HL-60 (cell line): ENCODE results near the gene DHRS7B.

Experiments used
- DNase-seq, 2 experiments: peaks; one replicate each; pipeline ENCODE4 v3.0.0-alpha.2; 2010 to 2020; ENCODE audit warnings: low read depth in 1 of 2, low spot score in 1 of 2
- H3K27ac ChIP-seq: fragments of 250-450 bp; sonication (Bioruptor Pico); replicated peaks from 2 replicates; pipeline ENCODE4 v1.5.1; 2020; ENCODE audit warnings: mild to moderate bottlenecking, moderate library complexity
- H3K27me3 ChIP-seq: fragments of 250-450 bp; sonication (Bioruptor Pico); 2 replicates; pipeline ENCODE4 v1.5.1; 2021; ENCODE audit warnings: mild to moderate bottlenecking, moderate library complexity; ENCODE audit not compliant: insufficient read depth, poor library complexity, severe bottlenecking
- H3K4me3 ChIP-seq: replicated peaks from 2 replicates; pipeline ENCODE4 v1.5.1; 2011; ENCODE audit warnings: mild to moderate bottlenecking, control low read depth, low read length; ENCODE audit not compliant: insufficient read depth
- GABPA ChIP-seq: IDR thresholded peaks from 2 replicates; pipeline ENCODE4 v1.6.1; 2012; ENCODE audit warnings: low read depth
- POLR2AphosphoS5 ChIP-seq: IDR thresholded peaks from 2 replicates; pipeline ENCODE4 v1.6.1; 2012; ENCODE audit warnings: low read depth
- SPI1 ChIP-seq: IDR thresholded peaks from 2 replicates; pipeline ENCODE4 v1.6.1; 2012; ENCODE audit warnings: low read depth, mild to moderate bottlenecking, borderline replicate concordance
- TF ChIP-seq, protein P1 (sequence below): IDR thresholded peaks from 2 replicates; pipeline ENCODE4 v1.6.1; 2012; ENCODE audit warnings: low read depth; ENCODE audit not compliant: insufficient replicate concordance
- TF ChIP-seq, protein P2 (sequence below): IDR thresholded peaks from one replicate; pipeline ENCODE4 v1.5.1; 2011; ENCODE audit warnings: low read length, control low read depth, inconsistent platforms; ENCODE audit not compliant: insufficient read depth

DHRS7B gene

DNA sequence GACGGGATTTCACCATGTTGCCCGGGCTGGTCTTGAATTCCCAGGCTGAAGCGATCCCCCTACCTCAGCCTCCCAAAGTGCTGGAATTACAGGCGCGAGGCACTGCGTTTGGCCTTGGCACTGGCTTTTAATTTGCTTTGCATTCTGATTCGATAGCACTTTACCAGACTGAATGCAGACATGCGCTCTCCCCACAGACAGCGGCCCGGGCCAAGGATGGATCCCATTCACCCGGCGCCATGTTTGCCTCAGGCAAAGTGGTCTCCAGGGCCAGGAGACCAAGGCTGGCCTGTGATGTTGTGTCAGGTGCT is 41.7 kb downstream of the DHRS7B start:
- TF ChIP-seq, protein P1, sequence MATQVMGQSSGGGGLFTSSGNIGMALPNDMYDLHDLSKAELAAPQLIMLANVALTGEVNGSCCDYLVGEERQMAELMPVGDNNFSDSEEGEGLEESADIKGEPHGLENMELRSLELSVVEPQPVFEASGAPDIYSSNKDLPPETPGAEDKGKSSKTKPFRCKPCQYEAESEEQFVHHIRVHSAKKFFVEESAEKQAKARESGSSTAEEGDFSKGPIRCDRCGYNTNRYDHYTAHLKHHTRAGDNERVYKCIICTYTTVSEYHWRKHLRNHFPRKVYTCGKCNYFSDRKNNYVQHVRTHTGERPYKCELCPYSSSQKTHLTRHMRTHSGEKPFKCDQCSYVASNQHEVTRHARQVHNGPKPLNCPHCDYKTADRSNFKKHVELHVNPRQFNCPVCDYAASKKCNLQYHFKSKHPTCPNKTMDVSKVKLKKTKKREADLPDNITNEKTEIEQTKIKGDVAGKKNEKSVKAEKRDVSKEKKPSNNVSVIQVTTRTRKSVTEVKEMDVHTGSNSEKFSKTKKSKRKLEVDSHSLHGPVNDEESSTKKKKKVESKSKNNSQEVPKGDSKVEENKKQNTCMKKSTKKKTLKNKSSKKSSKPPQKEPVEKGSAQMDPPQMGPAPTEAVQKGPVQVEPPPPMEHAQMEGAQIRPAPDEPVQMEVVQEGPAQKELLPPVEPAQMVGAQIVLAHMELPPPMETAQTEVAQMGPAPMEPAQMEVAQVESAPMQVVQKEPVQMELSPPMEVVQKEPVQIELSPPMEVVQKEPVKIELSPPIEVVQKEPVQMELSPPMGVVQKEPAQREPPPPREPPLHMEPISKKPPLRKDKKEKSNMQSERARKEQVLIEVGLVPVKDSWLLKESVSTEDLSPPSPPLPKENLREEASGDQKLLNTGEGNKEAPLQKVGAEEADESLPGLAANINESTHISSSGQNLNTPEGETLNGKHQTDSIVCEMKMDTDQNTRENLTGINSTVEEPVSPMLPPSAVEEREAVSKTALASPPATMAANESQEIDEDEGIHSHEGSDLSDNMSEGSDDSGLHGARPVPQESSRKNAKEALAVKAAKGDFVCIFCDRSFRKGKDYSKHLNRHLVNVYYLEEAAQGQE, result no peak
- TF ChIP-seq, protein P2, sequence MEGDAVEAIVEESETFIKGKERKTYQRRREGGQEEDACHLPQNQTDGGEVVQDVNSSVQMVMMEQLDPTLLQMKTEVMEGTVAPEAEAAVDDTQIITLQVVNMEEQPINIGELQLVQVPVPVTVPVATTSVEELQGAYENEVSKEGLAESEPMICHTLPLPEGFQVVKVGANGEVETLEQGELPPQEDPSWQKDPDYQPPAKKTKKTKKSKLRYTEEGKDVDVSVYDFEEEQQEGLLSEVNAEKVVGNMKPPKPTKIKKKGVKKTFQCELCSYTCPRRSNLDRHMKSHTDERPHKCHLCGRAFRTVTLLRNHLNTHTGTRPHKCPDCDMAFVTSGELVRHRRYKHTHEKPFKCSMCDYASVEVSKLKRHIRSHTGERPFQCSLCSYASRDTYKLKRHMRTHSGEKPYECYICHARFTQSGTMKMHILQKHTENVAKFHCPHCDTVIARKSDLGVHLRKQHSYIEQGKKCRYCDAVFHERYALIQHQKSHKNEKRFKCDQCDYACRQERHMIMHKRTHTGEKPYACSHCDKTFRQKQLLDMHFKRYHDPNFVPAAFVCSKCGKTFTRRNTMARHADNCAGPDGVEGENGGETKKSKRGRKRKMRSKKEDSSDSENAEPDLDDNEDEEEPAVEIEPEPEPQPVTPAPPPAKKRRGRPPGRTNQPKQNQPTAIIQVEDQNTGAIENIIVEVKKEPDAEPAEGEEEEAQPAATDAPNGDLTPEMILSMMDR, result no peak
- TF ChIP-seq POLR2AphosphoS5, result no peak
- TF ChIP-seq GABPA, result no peak
- no peak for TF ChIP-seq SPI1

DNA sequence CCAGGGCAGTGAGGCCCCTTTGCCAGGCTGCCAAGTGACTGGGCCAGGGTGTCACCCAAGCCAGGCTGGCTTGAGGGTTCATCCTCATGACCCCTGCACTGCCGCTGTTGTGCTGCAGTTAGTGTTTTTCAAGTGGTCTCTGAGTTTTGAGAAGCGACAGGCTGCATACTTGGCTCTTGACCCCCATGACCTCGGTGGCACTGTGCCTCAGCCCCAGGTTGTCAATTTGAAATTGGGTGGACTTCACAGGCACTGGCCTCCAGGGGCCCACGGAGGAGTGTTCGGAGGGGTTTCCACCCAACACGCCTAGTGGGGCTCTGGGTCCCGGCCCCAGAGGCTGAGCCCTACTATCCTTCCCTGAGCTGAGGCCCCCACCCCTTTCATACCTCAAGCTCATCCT is 42.7 kb downstream of the DHRS7B start:
- H3K27ac ChIP-seq, result no peak overlapping the region
- no peak overlapping the region for H3K4me3 ChIP-seq
- TF ChIP-seq, protein P1, result no peak
- no peak for TF ChIP-seq POLR2AphosphoS5
- DNase-seq, result no peak
- H3K27me3 ChIP-seq, result no peaks in the 10 kb centered on the region

More for the DNA sequence above, 41.7 kb downstream of the DHRS7B start:
- H3K4me3 ChIP-seq, result no peak overlapping the region
- no peak for DNase-seq
- H3K27ac ChIP-seq, result no peak overlapping the region
- H3K27me3 ChIP-seq, result no peaks in the 10 kb centered on the region

DNA sequence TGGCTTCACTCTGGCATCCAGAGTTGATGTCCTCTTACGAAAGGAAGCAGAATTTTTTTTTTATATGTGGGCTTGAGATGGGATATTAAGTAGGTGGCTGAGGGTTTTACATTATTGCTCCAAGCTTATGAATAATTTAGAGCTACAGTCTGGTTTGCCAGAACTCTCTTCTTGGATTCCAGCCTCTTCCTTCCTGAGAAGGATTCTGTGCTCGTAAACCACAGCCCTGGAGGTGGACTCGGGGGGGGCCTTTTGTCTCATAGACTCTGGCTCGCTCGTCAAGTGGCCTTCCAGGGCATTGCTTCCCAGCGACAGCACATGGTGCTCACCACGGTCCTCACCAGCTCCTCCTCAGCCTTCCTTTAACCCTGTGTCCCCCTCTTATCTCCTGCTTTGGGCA is 44.0 kb downstream of the DHRS7B start:
- no peak for DNase-seq
- no peaks in the 10 kb centered on the region for H3K27me3 ChIP-seq
- TF ChIP-seq SPI1 (no peak), POLR2AphosphoS5 (no peak), GABPA (no peak)
- TF ChIP-seq, protein P1, result no peak
- no peak overlapping the region for H3K27ac ChIP-seq
- no peak overlapping the region for H3K4me3 ChIP-seq

DNA sequence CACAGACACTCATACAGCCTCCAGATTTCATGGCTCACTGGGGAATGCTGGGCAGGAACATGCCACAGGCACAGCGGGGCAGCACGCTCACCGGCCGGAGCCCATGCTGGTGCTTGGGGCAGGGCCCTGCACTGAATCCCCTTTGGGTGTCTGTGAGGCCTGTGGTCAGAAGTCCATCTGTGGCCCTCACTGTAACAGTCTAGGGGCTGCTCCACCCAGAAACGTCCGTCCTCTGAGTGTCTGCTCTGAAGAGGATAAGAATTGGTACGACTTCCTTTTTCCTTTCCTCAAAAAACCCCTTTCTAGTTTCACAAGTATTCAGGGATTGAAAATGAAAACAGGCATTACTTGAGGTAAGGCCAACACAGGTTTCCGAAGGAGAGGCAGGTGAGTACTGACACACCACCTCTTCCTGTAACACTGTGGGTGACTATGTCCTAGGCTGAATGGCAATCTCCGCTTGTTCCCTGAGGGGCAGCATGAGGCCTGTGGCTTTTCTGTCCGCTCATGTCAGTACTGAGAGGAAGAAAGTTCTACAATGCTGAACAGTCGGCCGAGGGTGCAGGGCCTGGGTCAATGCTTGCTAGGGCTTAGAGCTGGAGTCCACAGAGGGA is 44.7 kb downstream of the DHRS7B start:
- Histone ChIP-seq H3K4me3 (no peak overlapping the region), H3K27me3 (no peaks in the 10 kb centered on the region), H3K27ac (no peak overlapping the region)
- TF ChIP-seq, protein P2, result no peak
- no peak for TF ChIP-seq GABPA
- TF ChIP-seq POLR2AphosphoS5, result no peak
- TF ChIP-seq SPI1, result no peak
- TF ChIP-seq, protein P1, result no peak
- DNase-seq, result no peak
